GM18511 (cell line): ENCODE measurements around the gene ZNF561.
"Not testable (repeated sequence)": the region's sequence is repeated elsewhere in the genome, so short reads cannot be mapped to it uniquely, and the experiment has no call there.

Source experiments
- ATAC-seq: cut with Tn5 transposase; IDR thresholded peaks from one replicate; pipeline ENCODE4 v1.9.1; 2021; ENCODE audit warnings: mild to moderate bottlenecking, moderate library complexity; ENCODE audit not compliant: unreplicated experiment

ZNF561 gene

GRCh38 chr19:9621156-9622037, at the start of gene ZNF561:
TSS of gene ZNF561 (minus strand) at chr19:9621232. CDS start at chr19:9619456, 1,776 bp downstream.
- ATAC-seq = peak; percentile 90

- ATAC-seq = no peak
Observed at GRCh38 chr19:9668544-9668943, 47.5 kb upstream of the ZNF561 start.

- no peak for ATAC-seq
Observed at GRCh38 chr19:9667898-9668297, 46.9 kb upstream of the ZNF561 start.

- ATAC-seq = no peak
Observed at GRCh38 chr19:9658769-9659168, 37.7 kb upstream of the ZNF561 start.

GRCh38 chr19:9653066-9653555, 32.1 kb upstream of the ZNF561 start:
- not testable (repeated sequence) for ATAC-seq

GRCh38 chr19:9651464-9651863, 30.4 kb upstream of the ZNF561 start:
- ATAC-seq = not testable (repeated sequence)

GRCh38 chr19:9650345-9650744, 29.3 kb upstream of the ZNF561 start:
- ATAC-seq = no peak

GRCh38 chr19:9645472-9645871, 24.4 kb upstream of the ZNF561 start:
- no peak for ATAC-seq

- ATAC-seq = no peak
Observed at GRCh38 chr19:9644472-9644871, 23.4 kb upstream of the ZNF561 start.

GRCh38 chr19:9641810-9642209, 20.8 kb upstream of the ZNF561 start:
- ATAC-seq = no peak

- no peak for ATAC-seq
Observed at GRCh38 chr19:9640956-9641355, 19.9 kb upstream of the ZNF561 start.

GRCh38 chr19:9636018-9636417, 15.0 kb upstream of the ZNF561 start:
- ATAC-seq = no peak

GRCh38 chr19:9627856-9628255, 6.8 kb upstream of the ZNF561 start:
- ATAC-seq = no peak

- no peak for ATAC-seq
Observed at GRCh38 chr19:9622531-9622930, 1.5 kb upstream of the ZNF561 start.

GRCh38 chr19:9620842-9621155, 233 bp downstream of the ZNF561 start:
- ATAC-seq = peak; percentile 53

GRCh38 chr19:9615844-9616243, 5.2 kb downstream of the ZNF561 start:
- ATAC-seq = no peak

- no peak for ATAC-seq
Observed at GRCh38 chr19:9610484-9611113, 10.4 kb downstream of the ZNF561 start.

- ATAC-seq = no peak
Observed at GRCh38 chr19:9608912-9609311, 12.1 kb downstream of the ZNF561 start.

- no peak for ATAC-seq
Observed at GRCh38 chr19:9597027-9597426, 24.0 kb downstream of the ZNF561 start.

- no peak for ATAC-seq
Observed at GRCh38 chr19:9586764-9587163, 34.3 kb downstream of the ZNF561 start.

- peak; percentile 87 for ATAC-seq
Observed at GRCh38 chr19:9584073-9584833, 36.8 kb downstream of the ZNF561 start, which contains the start of gene ZNF121. TSS of gene ZNF121 (minus strand) at chr19:9584504. CDS start at chr19:9568097, 16,407 bp downstream.
